Caco-2 (cell line): Measurements from ENCODE around the gene CT47C1. TPM values are rescaled to one million over a fixed set of nuclear protein-coding genes. Genes with fewer than 3 reads are reported as not detected.

Source experiments
- BruUV-seq: library from RNA; stranded (reverse); fragments of 400-500 nt; replicated peaks from 2 replicates; lab custom pipeline; 2021; lab: Mats Ljungman, UMichigan
- CTCF ChIA-PET: fragments of 300-600 bp; sonication (Branson Sonifier 250); formaldehyde crosslinking; loops from one replicate; lab custom pipeline; 2022; ENCODE audit warnings: antibody characterized with exemption; lab: Charles Lee
- POLR2A ChIA-PET: fragments of 300-600 bp; sonication (Branson Sonifier 250); formaldehyde crosslinking; loops from one replicate; lab custom pipeline; 2022; ENCODE audit warnings: antibody characterized with exemption; lab: Charles Lee
- DNase-seq, 2 experiments: peaks; one replicate each; pipeline versions ENCODE4 v3.0.0 to v3.0.0-alpha.2; 2020 to 2022
- H3K27me3 ChIP-seq: replicated peaks from 2 replicates; pipeline ENCODE4 v1.6.0; 2011; ENCODE audit warnings: low read length; ENCODE audit not compliant: control insufficient read depth, insufficient read depth
- H3K36me3 ChIP-seq: 2 replicates; pipeline ENCODE4 v1.5.1; 2011; ENCODE audit warnings: low read length; ENCODE audit not compliant: control insufficient read depth, insufficient read depth
- H3K4me1 ChIP-seq: fragments of 250-450 bp; sonication (Bioruptor Pico); 2 replicates; pipeline ENCODE4 v1.5.1; 2020; ENCODE audit warnings: mild to moderate bottlenecking
- H3K4me3 ChIP-seq: 2 replicates; pipeline ENCODE4 v1.5.1; 2011; ENCODE audit warnings: low read depth, mild to moderate bottlenecking, control low read depth, low read length
- H3K9me3 ChIP-seq: fragments of 250-450 bp; sonication (Bioruptor Pico); 2 replicates; pipeline ENCODE4 v1.5.1; 2020; ENCODE audit warnings: mild to moderate bottlenecking, moderate library complexity
- H3K27ac Mint-ChIP-seq: one replicate; pipeline ENCODE4 v1.8.0; 2022; ENCODE audit warnings: mixed read lengths; ENCODE audit not compliant: unreplicated experiment
- H3K27me3 Mint-ChIP-seq: one replicate; pipeline ENCODE4 v1.8.0; 2022; ENCODE audit warnings: mixed read lengths; ENCODE audit not compliant: insufficient read depth, unreplicated experiment
- H3K36me3 Mint-ChIP-seq: one replicate; pipeline ENCODE4 v1.8.0; 2022; ENCODE audit warnings: mild to moderate bottlenecking, mixed read lengths; ENCODE audit not compliant: insufficient read depth, unreplicated experiment
- H3K4me1 Mint-ChIP-seq: one replicate; pipeline ENCODE4 v1.8.0; 2022; ENCODE audit warnings: low read depth, mixed read lengths; ENCODE audit not compliant: unreplicated experiment
- H3K4me3 Mint-ChIP-seq: one replicate; pipeline ENCODE4 v1.8.0; 2022; ENCODE audit warnings: mild to moderate bottlenecking, moderate library complexity, mixed read lengths; ENCODE audit not compliant: unreplicated experiment
- H3K9me3 Mint-ChIP-seq: one replicate; pipeline ENCODE4 v1.8.0; 2022; ENCODE audit warnings: mixed read lengths; ENCODE audit not compliant: unreplicated experiment
- intact Hi-C: fragments of 100-400 bp; cut with micrococcal nuclease; formaldehyde crosslinking; loops from one replicate; pipeline ENCODE4 v1.10.0; 2022; ENCODE audit not compliant: unreplicated experiment
- total RNA-seq: library from RNA; stranded (reverse); gene quantifications from 2 replicates; pipeline ENCODE4 v1.2.3, GENCODE V29; 2022
- TF ChIP-seq, protein P1 (sequence below), 2 experiments: fragments of 200-600 bp in 1 of 2; IDR thresholded peaks; 1 replicate in 1 of 2; 2 replicates in 1 of 2; pipeline versions ENCODE4 v1.5.1 to v1.8.0; 2011 to 2022; ENCODE audit warnings: antibody characterized with exemption in 1 of 2, control low read depth in 1 of 2, inconsistent platforms in 1 of 2, low read depth in 1 of 2, low read length in 1 of 2, mild to moderate bottlenecking in 1 of 2, moderate library complexity in 1 of 2; ENCODE audit not compliant: insufficient read depth in 1 of 2, severe bottlenecking in 1 of 2, unreplicated experiment in 1 of 2

The CT47C1 gene
- total RNA-seq, 1 experiment from 2014 or later: not detected

DNA sequence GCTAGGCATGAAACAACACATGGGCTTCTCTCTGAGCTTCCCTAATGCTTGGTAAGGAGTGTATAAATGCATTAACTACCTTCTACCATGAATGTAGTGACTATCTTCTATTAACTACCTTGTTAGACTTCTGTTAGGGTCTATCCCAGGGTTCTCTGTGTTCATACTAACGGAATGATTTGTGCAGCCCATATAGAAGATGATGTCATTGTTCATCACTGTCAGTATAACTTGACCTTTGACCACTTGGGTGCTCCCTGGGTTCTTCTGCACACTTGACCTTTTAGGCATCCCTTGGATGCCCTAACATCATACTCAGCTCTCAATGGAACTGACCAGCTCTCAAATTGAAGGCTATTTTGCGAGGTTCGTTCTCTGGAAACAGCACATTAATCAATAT, 30.8 kb upstream of the CT47C1 start:
- intact Hi-C loops: loop anchor here (5.0 kb wide), 1 partner anchor 35 kb away; no protein-coding TSS in a partner anchor
- H3K9me3 ChIP-seq: no peaks in the 10 kb centered on the region
- Mint-ChIP-seq H3K27me3 (no peaks in the 10 kb centered on the region), H3K9me3 (no peaks in the 10 kb centered on the region), H3K36me3 (no peaks in the 10 kb centered on the region), H3K4me3 (no peak overlapping the region), H3K4me1 (no peaks in the 10 kb centered on the region), H3K27ac (no peak overlapping the region)
- ChIA-PET CTCF (no interaction called here), POLR2A (no interaction called here)
- no TSS peak for BruUV-seq
- no peaks in the 10 kb centered on the region for H3K27me3 ChIP-seq
- H3K4me1 ChIP-seq: no peaks in the 10 kb centered on the region
- no peak overlapping the region for H3K4me3 ChIP-seq
- no peaks in the 10 kb centered on the region for H3K36me3 ChIP-seq
- DNase-seq: no peak
- TF ChIP-seq, protein P1, sequence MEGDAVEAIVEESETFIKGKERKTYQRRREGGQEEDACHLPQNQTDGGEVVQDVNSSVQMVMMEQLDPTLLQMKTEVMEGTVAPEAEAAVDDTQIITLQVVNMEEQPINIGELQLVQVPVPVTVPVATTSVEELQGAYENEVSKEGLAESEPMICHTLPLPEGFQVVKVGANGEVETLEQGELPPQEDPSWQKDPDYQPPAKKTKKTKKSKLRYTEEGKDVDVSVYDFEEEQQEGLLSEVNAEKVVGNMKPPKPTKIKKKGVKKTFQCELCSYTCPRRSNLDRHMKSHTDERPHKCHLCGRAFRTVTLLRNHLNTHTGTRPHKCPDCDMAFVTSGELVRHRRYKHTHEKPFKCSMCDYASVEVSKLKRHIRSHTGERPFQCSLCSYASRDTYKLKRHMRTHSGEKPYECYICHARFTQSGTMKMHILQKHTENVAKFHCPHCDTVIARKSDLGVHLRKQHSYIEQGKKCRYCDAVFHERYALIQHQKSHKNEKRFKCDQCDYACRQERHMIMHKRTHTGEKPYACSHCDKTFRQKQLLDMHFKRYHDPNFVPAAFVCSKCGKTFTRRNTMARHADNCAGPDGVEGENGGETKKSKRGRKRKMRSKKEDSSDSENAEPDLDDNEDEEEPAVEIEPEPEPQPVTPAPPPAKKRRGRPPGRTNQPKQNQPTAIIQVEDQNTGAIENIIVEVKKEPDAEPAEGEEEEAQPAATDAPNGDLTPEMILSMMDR (IDR thresholded peaks at IDR 0.05; ENCODE audit: insufficient read depth in 1 of 2, low read depth in 1 of 2, low read length in 1 of 2, severe bottlenecking in 1 of 2, unreplicated experiment in 1 of 2): no peak

DNA sequence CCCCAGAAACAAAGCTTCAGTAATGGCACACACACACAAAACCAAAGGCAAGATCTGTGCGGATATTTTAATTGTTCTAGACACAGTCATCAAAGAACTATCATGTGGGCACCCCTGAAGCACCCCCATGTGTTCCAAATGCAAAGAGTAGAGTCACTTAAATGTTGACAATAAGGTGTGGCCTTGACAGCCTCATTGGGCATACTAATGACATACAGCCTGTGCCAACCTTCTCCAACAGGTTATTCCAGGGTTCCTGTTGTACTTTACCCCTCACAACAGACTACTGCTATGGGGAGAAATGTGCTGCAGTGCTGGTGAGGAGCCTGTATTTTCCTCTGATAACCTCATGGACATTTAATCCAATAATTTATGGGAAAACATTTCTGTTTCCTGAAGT, 29.8 kb upstream of the CT47C1 start:
- Histone ChIP-seq H3K4me1 (no peaks in the 10 kb centered on the region), H3K27me3 (no peaks in the 10 kb centered on the region), H3K4me3 (no peak overlapping the region), H3K36me3 (no peaks in the 10 kb centered on the region), H3K9me3 (no peaks in the 10 kb centered on the region)
- no peak overlapping the region for H3K4me3 Mint-ChIP-seq
- peaks cover 3% of the 10 kb centered on the region for H3K27me3 Mint-ChIP-seq
- TF ChIP-seq, protein P1 (IDR thresholded peaks at IDR 0.05; ENCODE audit: insufficient read depth in 1 of 2, low read depth in 1 of 2, low read length in 1 of 2, severe bottlenecking in 1 of 2, unreplicated experiment in 1 of 2): no peak
- H3K4me1 Mint-ChIP-seq: no peaks in the 10 kb centered on the region
- no peak overlapping the region for H3K27ac Mint-ChIP-seq
- no peaks in the 10 kb centered on the region for H3K36me3 Mint-ChIP-seq
- no TSS peak for BruUV-seq
- no peaks in the 10 kb centered on the region for H3K9me3 Mint-ChIP-seq
- CTCF ChIA-PET: no interaction called here
- POLR2A ChIA-PET: no interaction called here
- DNase-seq: no peak
- intact Hi-C loops: loop anchor here (5.0 kb wide), 1 partner anchor 36 kb away; no protein-coding TSS in a partner anchor

DNA sequence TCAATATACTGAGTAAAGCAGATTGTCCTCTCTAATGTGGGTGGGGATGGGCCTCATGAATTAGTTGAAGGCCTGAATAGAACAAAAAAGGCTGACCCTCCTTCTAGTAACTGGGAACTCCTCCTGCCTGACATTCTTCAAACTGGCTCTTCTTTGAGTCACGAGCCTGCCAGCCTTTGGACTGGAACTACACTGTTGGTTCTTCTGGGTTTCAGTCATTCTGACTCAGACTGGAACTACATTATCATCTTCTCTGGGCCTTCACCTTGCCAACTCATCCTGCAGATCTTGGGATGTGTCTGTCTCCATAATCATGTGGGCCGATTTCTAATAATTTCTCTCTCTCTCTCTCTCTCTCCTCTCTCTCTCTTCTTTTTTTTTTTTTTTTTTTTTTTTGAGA, 26.9 kb upstream of the CT47C1 start:
- Mint-ChIP-seq H3K27ac (no peak overlapping the region), H3K36me3 (no peaks in the 10 kb centered on the region), H3K4me3 (no peak overlapping the region), H3K4me1 (no peaks in the 10 kb centered on the region), H3K9me3 (no peaks in the 10 kb centered on the region), H3K27me3 (peaks cover 9% of the 10 kb centered on the region)
- H3K27me3 ChIP-seq: no peaks in the 10 kb centered on the region
- no peaks in the 10 kb centered on the region for H3K36me3 ChIP-seq
- no peak overlapping the region for H3K4me3 ChIP-seq
- intact Hi-C loops: no loop called here
- H3K4me1 ChIP-seq: no peaks in the 10 kb centered on the region
- POLR2A ChIA-PET: no interaction called here
- DNase-seq: no peak
- TF ChIP-seq, protein P1 (IDR thresholded peaks at IDR 0.05; ENCODE audit: insufficient read depth in 1 of 2, low read depth in 1 of 2, low read length in 1 of 2, severe bottlenecking in 1 of 2, unreplicated experiment in 1 of 2): no peak
- BruUV-seq: no TSS peak
- no peaks in the 10 kb centered on the region for H3K9me3 ChIP-seq
- CTCF ChIA-PET: no interaction called here
